OCI-LY3 (cell line): ENCODE data around the gene RSPRY1.
A peak's percentile ranks its signal among the peaks of the same experiment; 100 is the strongest.
"Not testable (repeated sequence)": the region's sequence is repeated elsewhere in the genome, so short reads cannot be mapped to it uniquely, and the experiment has no call there.

ENCODE experiments used
- H2AFZ ChIP-seq: fragments of 200-600, 300-600 bp; shearing (Covaris generic); 2 replicates; pipeline ENCODE4 v1.6.0; 2014; ENCODE audit warnings: antibody characterized with exemption, low read depth, low read length
- H3K27ac ChIP-seq: fragments of 200-600, 300-600 bp; sonication (generic); 2 replicates; pipeline ENCODE4 v1.5.1; 2014; ENCODE audit warnings: mild to moderate bottlenecking, low read length, moderate library complexity, mixed read lengths
- H3K27me3 ChIP-seq: fragments of 200-600, 300-600 bp; sonication (generic); 2 replicates; pipeline ENCODE4 v1.6.1; 2014; ENCODE audit warnings: low read depth, low read length, mixed read lengths
- H3K36me3 ChIP-seq: fragments of 200-600, 300-600 bp; sonication (generic); replicated peaks from 2 replicates; pipeline ENCODE3; 2014; ENCODE audit warnings: low read depth, low read length, mixed read lengths
- H3K4me1 ChIP-seq: fragments of 300-600, 200-600 bp; sonication (generic); 2 replicates; pipeline ENCODE4 v1.6.1; 2014; ENCODE audit warnings: low read length, mixed read lengths
- H3K4me2 ChIP-seq: fragments of 200-600, 300-600 bp; sonication (generic); 2 replicates; pipeline ENCODE4 v1.6.1; 2014; ENCODE audit warnings: low read length, mixed read lengths
- H3K4me3 ChIP-seq: fragments of 300-600, 200-600 bp; sonication (generic); 2 replicates; pipeline ENCODE4 v1.5.1; 2014; ENCODE audit warnings: antibody characterized with exemption, mild to moderate bottlenecking, low read length, moderate library complexity
- H3K79me2 ChIP-seq: fragments of 300-600, 200-600 bp; shearing (Covaris generic); 2 replicates; pipeline ENCODE4 v1.6.1; 2014; ENCODE audit warnings: mild to moderate bottlenecking, low read length, mixed read lengths
- H3K9ac ChIP-seq: fragments of 300-600, 200-600 bp; shearing (Covaris generic); 2 replicates; pipeline ENCODE4 v1.6.0; 2014; ENCODE audit warnings: mild to moderate bottlenecking, low read length, moderate library complexity
- H3K9me3 ChIP-seq: fragments of 200-600, 300-600 bp; shearing (Covaris generic); 2 replicates; pipeline ENCODE4 v1.6.1; 2014; ENCODE audit warnings: low read length, mixed read lengths; ENCODE audit not compliant: insufficient read depth
- H4K20me1 ChIP-seq: fragments of 200-600, 300-600 bp; sonication (generic); 2 replicates; pipeline ENCODE4 v1.6.1; 2016; ENCODE audit warnings: low read length, mixed read lengths; ENCODE audit not compliant: insufficient read depth
- CTCF ChIP-seq: fragments of 200-600, 300-600 bp; sonication (generic); IDR thresholded peaks from 2 replicates; pipeline ENCODE4 v1.5.1; 2014; ENCODE audit warnings: antibody characterized with exemption, low read length, low read depth
- EZH2phosphoT487 ChIP-seq: fragments of 200-600 bp; shearing (Covaris generic); IDR thresholded peaks from 2 replicates; pipeline ENCODE4 v1.6.1; 2018; ENCODE audit warnings: antibody characterized with exemption, mixed run types, low read depth

Gene RSPRY1

GRCh38 chr16:57184887-57185445 is 1.2 kb upstream of the RSPRY1 start:
- Histone ChIP-seq H3K79me2 (peaks cover 90% of the 10 kb centered on the region), H3K9me3 (no peaks in the 10 kb centered on the region), H3K4me3 (peak overlapping the region; percentile 87), H4K20me1 (peaks cover 6% of the 10 kb centered on the region), H3K27me3 (no peaks in the 10 kb centered on the region), H3K27ac (peak overlapping the region; percentile 57), H3K36me3 (peaks cover 6% of the 10 kb centered on the region), H3K4me2 (peak overlapping the region; percentile 94), H2AFZ (peak overlapping the region; percentile 60; the same call in 1 of the 2 replicates), H3K4me1 (peaks cover 18% of the 10 kb centered on the region), H3K9ac (peak overlapping the region; percentile 77)
- TF ChIP-seq EZH2phosphoT487 (no peak), CTCF (no peak)

GRCh38 chr16:57185446-57185944 is 634 bp upstream of the RSPRY1 start:
- Histone ChIP-seq H4K20me1 (peaks cover 7% of the 10 kb centered on the region), H3K4me3 (peak overlapping the region; percentile 87), H2AFZ (peak overlapping the region; percentile 60), H3K9ac (peak overlapping the region; percentile 77), H3K4me1 (peaks cover 18% of the 10 kb centered on the region), H3K27ac (peak overlapping the region; percentile 57), H3K79me2 (peaks cover 94% of the 10 kb centered on the region), H3K27me3 (no peaks in the 10 kb centered on the region), H3K9me3 (no peaks in the 10 kb centered on the region), H3K36me3 (peaks cover 8% of the 10 kb centered on the region), H3K4me2 (peak overlapping the region; percentile 94)
- TF ChIP-seq EZH2phosphoT487 (no peak), CTCF (no peak)

DNA sequence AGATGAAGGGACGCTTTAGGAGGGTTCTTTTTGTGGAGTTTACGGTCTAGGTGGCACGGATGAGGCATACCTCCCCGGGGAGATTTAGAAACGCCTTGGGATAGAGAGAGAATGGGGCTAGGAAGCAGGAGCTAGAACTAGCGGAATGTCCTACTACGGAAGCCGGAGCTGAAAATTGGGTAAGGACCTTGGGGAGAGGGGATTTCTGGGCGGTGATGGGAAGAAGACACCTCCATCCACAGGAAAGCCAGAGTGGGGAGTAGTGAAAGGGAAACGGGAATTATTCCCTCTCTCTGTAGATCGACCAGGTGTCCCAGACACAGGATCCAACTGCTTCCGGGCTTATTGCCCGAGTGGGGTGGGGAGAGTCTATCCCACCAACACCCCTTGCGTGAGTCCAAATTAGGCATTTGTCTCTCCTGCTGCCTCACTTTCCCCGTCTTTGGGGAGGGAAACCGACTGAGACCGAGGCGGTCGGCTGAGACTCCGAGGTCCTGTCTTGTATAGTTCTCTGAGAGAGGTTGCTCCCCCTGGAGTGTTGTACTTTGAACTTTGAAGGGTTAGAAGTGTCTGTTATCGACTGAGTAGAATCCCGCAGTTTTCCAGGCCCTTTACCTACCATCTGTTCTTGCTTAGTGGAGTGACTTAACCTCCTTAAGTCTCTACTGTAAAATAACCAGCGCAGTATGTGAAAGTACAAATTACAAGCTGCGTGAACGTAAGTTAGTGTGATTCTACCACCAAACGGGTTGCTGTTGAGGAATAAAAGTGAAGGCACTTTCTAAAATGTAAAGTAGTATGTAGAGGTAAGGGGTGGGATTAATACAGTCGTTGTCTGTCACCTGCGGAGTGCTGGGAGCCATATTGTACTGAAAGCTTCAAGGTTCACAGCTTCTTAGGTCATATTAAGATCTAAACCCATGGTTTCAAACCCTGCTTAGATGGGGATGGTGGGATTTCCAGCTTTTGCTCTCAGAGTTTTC is 1.0 kb downstream of the RSPRY1 start:
- Histone ChIP-seq H3K9ac (peak overlapping the region; percentile 89), H4K20me1 (peaks cover 21% of the 10 kb centered on the region), H3K27ac (peak overlapping the region; percentile 56), H3K79me2 (peaks cover 92% of the 10 kb centered on the region), H3K4me2 (peak overlapping the region; percentile 95), H3K4me3 (peak overlapping the region; percentile 95), H3K27me3 (no peaks in the 10 kb centered on the region), H3K36me3 (peaks cover 8% of the 10 kb centered on the region), H3K4me1 (peaks cover 18% of the 10 kb centered on the region), H2AFZ (no peak overlapping the region), H3K9me3 (no peaks in the 10 kb centered on the region)
- no peak for TF ChIP-seq EZH2phosphoT487
- TF ChIP-seq CTCF, result no peak

DNA sequence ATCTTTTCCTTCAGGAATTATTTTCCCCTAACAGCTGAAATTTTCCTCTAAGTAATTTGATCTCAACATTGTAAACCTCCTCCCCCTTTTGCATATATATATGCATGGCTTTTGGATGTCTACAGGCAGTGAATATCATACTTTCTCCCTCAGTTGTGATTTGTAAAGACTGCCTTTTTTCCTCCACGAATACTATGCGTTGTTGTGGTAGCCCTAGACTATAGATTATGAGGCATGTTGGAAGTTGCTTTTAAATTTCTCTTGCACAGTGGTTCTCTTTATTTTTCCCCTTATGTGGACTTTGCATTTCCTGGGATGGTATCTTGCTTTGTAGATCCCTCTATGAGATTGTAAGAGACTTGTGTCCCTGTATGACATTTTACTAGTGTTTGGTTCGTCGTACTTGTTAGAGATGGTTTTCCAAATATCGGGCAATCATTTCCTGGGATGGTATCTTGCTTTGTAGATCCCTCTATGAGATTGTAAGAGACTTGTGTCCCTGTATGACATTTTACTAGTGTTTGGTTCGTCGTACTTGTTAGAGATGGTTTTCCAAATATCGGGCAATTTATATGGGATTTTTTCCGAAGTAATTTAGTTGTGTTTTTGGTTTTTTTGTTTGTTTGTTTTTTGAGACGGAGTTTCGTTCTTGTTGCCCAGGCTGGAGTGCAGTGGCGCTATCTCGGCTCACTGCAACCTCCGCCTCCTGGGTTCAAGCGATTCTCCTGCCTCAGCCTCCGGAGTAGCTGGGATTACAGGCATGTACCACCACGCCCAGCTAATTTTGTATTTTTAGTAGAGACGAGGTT is 2.0 kb downstream of the RSPRY1 start:
- Histone ChIP-seq H3K4me2 (peak overlapping the region; percentile 95), H3K27ac (peak overlapping the region; percentile 56), H3K4me3 (peak overlapping the region; percentile 95), H3K4me1 (peaks cover 20% of the 10 kb centered on the region), H4K20me1 (peaks cover 22% of the 10 kb centered on the region), H3K9ac (peak overlapping the region; percentile 89), H3K79me2 (peaks cover 93% of the 10 kb centered on the region)
- not testable (repeated sequence) for H2AFZ ChIP-seq, H3K36me3 ChIP-seq, H3K27me3 ChIP-seq, H3K9me3 ChIP-seq
